ENCODE measurements around the gene BTBD10. TPM values are rescaled to one million over a fixed set of nuclear protein-coding genes. Genes with fewer than 3 reads are reported as not detected.
"Not testable (repeated sequence)": the region's sequence is repeated elsewhere in the genome, so short reads cannot be mapped to it uniquely, and the experiment has no call there.

BTBD10 gene
- total RNA-seq, 1 donor from 2014 or later, result 82.2 TPM

GRCh38 chr11:13423372-13423771, 39.6 kb downstream of the BTBD10 start:
- no peak overlapping the region for H3K4me3 Mint-ChIP-seq (ENCODE audit: unreplicated experiment)
- H3K9me3 Mint-ChIP-seq (ENCODE audit: unreplicated experiment), result no peaks in the 10 kb centered on the region
- H3K27me3 Mint-ChIP-seq (ENCODE audit: unreplicated experiment), result no peaks in the 10 kb centered on the region
- peaks cover 16% of the 10 kb centered on the region for H3K36me3 Mint-ChIP-seq (ENCODE audit: low read depth, unreplicated experiment)
- H3K27ac Mint-ChIP-seq (ENCODE audit: unreplicated experiment), result no peak overlapping the region
- TF ChIP-seq CTCF (IDR thresholded peaks at IDR 0.05; ENCODE audit: unreplicated experiment), result no peak
- peaks cover 6% of the 10 kb centered on the region for H3K4me1 Mint-ChIP-seq (ENCODE audit: unreplicated experiment)
- no peak for DNase-seq (ENCODE audit: low spot score)

- no peak overlapping the region for H3K4me3 Mint-ChIP-seq (ENCODE audit: unreplicated experiment)
- H3K4me1 Mint-ChIP-seq (ENCODE audit: unreplicated experiment), result peaks cover 6% of the 10 kb centered on the region
- TF ChIP-seq CTCF (IDR thresholded peaks at IDR 0.05; ENCODE audit: unreplicated experiment), result no peak
- no peaks in the 10 kb centered on the region for H3K27me3 Mint-ChIP-seq (ENCODE audit: unreplicated experiment)
- H3K36me3 Mint-ChIP-seq (ENCODE audit: low read depth, unreplicated experiment), result peaks cover 6% of the 10 kb centered on the region
- H3K9me3 Mint-ChIP-seq (ENCODE audit: unreplicated experiment), result no peaks in the 10 kb centered on the region
- no peak for DNase-seq (ENCODE audit: low spot score)
- no peak overlapping the region for H3K27ac Mint-ChIP-seq (ENCODE audit: unreplicated experiment)
Observed at GRCh38 chr11:13421561-13421960, 41.5 kb downstream of the BTBD10 start.

GRCh38 chr11:13415201-13415600, 47.8 kb downstream of the BTBD10 start:
- no peak for TF ChIP-seq CTCF (IDR thresholded peaks at IDR 0.05; ENCODE audit: unreplicated experiment)
- Mint-ChIP-seq H3K27me3 (ENCODE audit: unreplicated experiment) (no peaks in the 10 kb centered on the region), H3K9me3 (ENCODE audit: unreplicated experiment) (no peaks in the 10 kb centered on the region), H3K4me1 (ENCODE audit: unreplicated experiment) (no peaks in the 10 kb centered on the region), H3K36me3 (ENCODE audit: low read depth, unreplicated experiment) (peaks cover 18% of the 10 kb centered on the region), H3K4me3 (ENCODE audit: unreplicated experiment) (no peak overlapping the region), H3K27ac (ENCODE audit: unreplicated experiment) (no peak overlapping the region)
- DNase-seq (ENCODE audit: low spot score), result no peak

GRCh38 chr11:13405220-13405619, 57.8 kb downstream of the BTBD10 start:
- H3K4me1 Mint-ChIP-seq (ENCODE audit: unreplicated experiment), result no peaks in the 10 kb centered on the region

GRCh38 chr11:13398335-13398734, 64.7 kb downstream of the BTBD10 start:
- not testable (repeated sequence) for H3K9me3 Mint-ChIP-seq (ENCODE audit: unreplicated experiment); H3K4me3 Mint-ChIP-seq (ENCODE audit: unreplicated experiment); H3K27me3 Mint-ChIP-seq (ENCODE audit: unreplicated experiment); H3K27ac Mint-ChIP-seq (ENCODE audit: unreplicated experiment); H3K4me1 Mint-ChIP-seq (ENCODE audit: unreplicated experiment); DNase-seq (ENCODE audit: low spot score)
- peaks cover 57% of the 10 kb centered on the region for H3K36me3 Mint-ChIP-seq (ENCODE audit: low read depth, unreplicated experiment)

More at GRCh38 chr11:13405220-13405619, 57.8 kb downstream of the BTBD10 start:
- no peak overlapping the region for H3K27ac Mint-ChIP-seq (ENCODE audit: unreplicated experiment)
- H3K36me3 Mint-ChIP-seq (ENCODE audit: low read depth, unreplicated experiment), result peaks cover 35% of the 10 kb centered on the region
- no peak for DNase-seq (ENCODE audit: low spot score)
- TF ChIP-seq CTCF (IDR thresholded peaks at IDR 0.05; ENCODE audit: unreplicated experiment), result no peak
- peaks cover 1% of the 10 kb centered on the region for H3K27me3 Mint-ChIP-seq (ENCODE audit: unreplicated experiment)
- no peak overlapping the region for H3K4me3 Mint-ChIP-seq (ENCODE audit: unreplicated experiment)
- peaks cover 5% of the 10 kb centered on the region for H3K9me3 Mint-ChIP-seq (ENCODE audit: unreplicated experiment)

GRCh38 chr11:13391217-13391616, 71.8 kb downstream of the BTBD10 start:
- H3K36me3 Mint-ChIP-seq (ENCODE audit: low read depth, unreplicated experiment), result peaks cover 40% of the 10 kb centered on the region
- H3K9me3 Mint-ChIP-seq (ENCODE audit: unreplicated experiment), result no peaks in the 10 kb centered on the region
- H3K27me3 Mint-ChIP-seq (ENCODE audit: unreplicated experiment), result peaks cover 4% of the 10 kb centered on the region

More at GRCh38 chr11:13391217-13391616, 71.8 kb downstream of the BTBD10 start:
- Mint-ChIP-seq H3K4me3 (ENCODE audit: unreplicated experiment) (no peak overlapping the region), H3K27ac (ENCODE audit: unreplicated experiment) (no peak overlapping the region), H3K4me1 (ENCODE audit: unreplicated experiment) (no peaks in the 10 kb centered on the region)
- DNase-seq (ENCODE audit: low spot score), result no peak
- no peak for TF ChIP-seq CTCF (IDR thresholded peaks at IDR 0.05; ENCODE audit: unreplicated experiment)
